Spleen (tissue), 11 donors: ENCODE results near the gene DTWD2. TPM values are rescaled to one million over a fixed set of nuclear protein-coding genes. Genes with fewer than 3 reads are reported as not detected.

Experiments used
- DNase-seq: peaks from one replicate; pipeline ENCODE4 v3.0.0-alpha.2; 2020
- H3K27ac ChIP-seq, 8 donors: fragments of 200-600 bp; sonication (generic) in 7 of 8; 1 replicate in 4 of 8; 2 replicates in 4 of 8; pipeline versions ENCODE4 v1.5.0 to v1.8.0; 2016 to 2021; ENCODE audit warnings: inconsistent platforms in 4 of 8, mild to moderate bottlenecking in 4 of 8, moderate library complexity in 1 of 8
- H3K27me3 ChIP-seq, 7 donors: fragments of 200-600 bp; sonication (generic) in 6 of 7; replicated peaks in 1 of 7; 1 replicate in 4 of 7; 2 replicates in 3 of 7; pipeline versions ENCODE4 v1.5.0 to v1.8.0; 2016 to 2021; ENCODE audit warnings: inconsistent platforms in 3 of 7, mild to moderate bottlenecking in 1 of 7
- H3K36me3 ChIP-seq, 6 donors: fragments of 200-600 bp; sonication (generic) in 5 of 6; 1 replicate in 4 of 6; 2 replicates in 2 of 6; pipeline versions ENCODE4 v1.5.0 to v1.8.0; 2016 to 2021; ENCODE audit warnings: inconsistent platforms in 2 of 6
- H3K4me1 ChIP-seq, 6 donors: fragments of 200-600 bp; sonication (generic) in 5 of 6; 1 replicate in 3 of 6; 2 replicates in 3 of 6; pipeline versions ENCODE4 v1.5.0 to v1.8.0; 2016 to 2021; ENCODE audit warnings: inconsistent platforms in 3 of 6
- H3K4me3 ChIP-seq, 8 donors: fragments of 200-600 bp; sonication (generic) in 7 of 8; 1 replicate in 4 of 8; 2 replicates in 4 of 8; pipeline versions ENCODE4 v1.5.0 to v1.8.0; 2016 to 2021; ENCODE audit warnings: inconsistent platforms in 4 of 8, mild to moderate bottlenecking in 4 of 8, moderate library complexity in 2 of 8
- H3K9me3 ChIP-seq, 8 donors: fragments of 200-600 bp; sonication (generic) in 7 of 8; 1 replicate in 4 of 8; 2 replicates in 4 of 8; pipeline versions ENCODE4 v1.5.0 to v1.8.0; 2016 to 2021; ENCODE audit warnings: inconsistent platforms in 4 of 8
- POLR2A ChIP-seq, 3 donors: fragments of 450-650 bp; IDR thresholded peaks; one replicate each; pipeline ENCODE4 v1.5.1; 2017; ENCODE audit warnings: antibody characterized with exemption in 3 of 3, mild to moderate bottlenecking in 1 of 3
- POLR2AphosphoS5 ChIP-seq, 3 donors: sonication (generic); formaldehyde crosslinking; IDR thresholded peaks; one replicate each; pipeline ENCODE4 v1.5.1; 2017; ENCODE audit warnings: antibody characterized with exemption in 3 of 3
- WGBS, 5 donors: extraction: QIAGEN DNeasy Blood & Tissue Kit in 3 of 5; methylation state at CpG; one replicate each; pipeline versions ENCODE4 v1.1.5 to v1.1.7; 2013 to 2018; 5-methylcytosine and 5-hydroxymethylcytosine counted together
- intact Hi-C: fragments of 100-400 bp; cut with DNase I; formaldehyde crosslinking; loops from one replicate; pipeline ENCODE4 v1.15.0; 2023; ENCODE audit warnings: low total_unique reads
- polyA plus RNA-seq, 3 donors: library from polyadenylated mRNA; stranded (reverse); fragments of 200-250 nt; gene quantifications; one replicate each; pipeline ENCODE4 v1.2.1, GENCODE V29; 2013
- total RNA-seq, 7 donors: library from RNA; depleted of rRNA in 3 of 7; stranded (reverse); fragments of >200 nt in 3 of 7; fragmentation: NEBNext Ultra II Directional in 4 of 7; extraction: Animal tissue kit (Norgen Biotek cat#: 25700) in 4 of 7; gene quantifications; one replicate each; pipeline versions ENCODE4 v1.1.0 to v1.2.1, GENCODE V29; 2016 to 2021
- TF ChIP-seq, protein P1 (sequence below), 11 experiments: fragments of 200-600 bp in 7 of 11; fragments of 450-650 bp in 4 of 11; sonication (generic) in 4 of 11; IDR thresholded peaks in 8 of 11; conservative IDR thresholded peaks in 3 of 11; 1 replicate in 7 of 11; 2 replicates in 4 of 11; pipeline versions ENCODE4 v1.4.0 to v1.8.0; 2016 to 2021; ENCODE audit warnings: antibody characterized with exemption in 11 of 11, inconsistent platforms in 4 of 11, mild to moderate bottlenecking in 1 of 11
- donor health status: healthy with polysubstance abuse.
- donor health status: DM: no; HTN: no; CAD: no; lungs with moderate emphysema.
- donor health status: DM: no; HTN: no; CAD: no.
- donor health status: Bipolar disorder and iron deficiency.
- donor health status: healthy.
- donor health status: DM: no; HTN: no; CAD: no.
- donor health status: DM: yes; HTN: yes; CAD: no.

DTWD2 gene
- total and polyA plus RNA-seq, 10 donors, result 1.2 to 25.5 (median 8.6) TPM

GRCh38 chr5:119028575-119028974 lies 40.2 kb upstream of the DTWD2 start:
- H3K9me3 ChIP-seq, result peaks cover 0 to 15% (median 4%) of the 10 kb centered on the region in 8 donors
- no peak for DNase-seq
- TF ChIP-seq POLR2A (IDR thresholded peaks at IDR 0.05) (no peak), POLR2AphosphoS5 (IDR thresholded peaks at IDR 0.05) (no peak)
- TF ChIP-seq, protein P1, sequence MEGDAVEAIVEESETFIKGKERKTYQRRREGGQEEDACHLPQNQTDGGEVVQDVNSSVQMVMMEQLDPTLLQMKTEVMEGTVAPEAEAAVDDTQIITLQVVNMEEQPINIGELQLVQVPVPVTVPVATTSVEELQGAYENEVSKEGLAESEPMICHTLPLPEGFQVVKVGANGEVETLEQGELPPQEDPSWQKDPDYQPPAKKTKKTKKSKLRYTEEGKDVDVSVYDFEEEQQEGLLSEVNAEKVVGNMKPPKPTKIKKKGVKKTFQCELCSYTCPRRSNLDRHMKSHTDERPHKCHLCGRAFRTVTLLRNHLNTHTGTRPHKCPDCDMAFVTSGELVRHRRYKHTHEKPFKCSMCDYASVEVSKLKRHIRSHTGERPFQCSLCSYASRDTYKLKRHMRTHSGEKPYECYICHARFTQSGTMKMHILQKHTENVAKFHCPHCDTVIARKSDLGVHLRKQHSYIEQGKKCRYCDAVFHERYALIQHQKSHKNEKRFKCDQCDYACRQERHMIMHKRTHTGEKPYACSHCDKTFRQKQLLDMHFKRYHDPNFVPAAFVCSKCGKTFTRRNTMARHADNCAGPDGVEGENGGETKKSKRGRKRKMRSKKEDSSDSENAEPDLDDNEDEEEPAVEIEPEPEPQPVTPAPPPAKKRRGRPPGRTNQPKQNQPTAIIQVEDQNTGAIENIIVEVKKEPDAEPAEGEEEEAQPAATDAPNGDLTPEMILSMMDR (IDR thresholded peaks at IDR 0.05 in 8 of 11, conservative IDR thresholded peaks at IDR 0.05 in 3 of 11), result no peak
- WGBS, 5 donors, result 51 to 74% (median 60%) methylated on average over 5 of the region's 5 CpGs
- H3K4me1 ChIP-seq, result peaks cover 0 to 59% (median 20%) of the 10 kb centered on the region in 6 donors
- no peaks in the 10 kb centered on the region for H3K27me3 ChIP-seq
- peak overlapping the region in 1 of 8 donors; percentile 2 for H3K27ac ChIP-seq
- intact Hi-C loops, result no loop called here
- no peak overlapping the region for H3K4me3 ChIP-seq
- H3K36me3 ChIP-seq, result no peaks in the 10 kb centered on the region

DNA sequence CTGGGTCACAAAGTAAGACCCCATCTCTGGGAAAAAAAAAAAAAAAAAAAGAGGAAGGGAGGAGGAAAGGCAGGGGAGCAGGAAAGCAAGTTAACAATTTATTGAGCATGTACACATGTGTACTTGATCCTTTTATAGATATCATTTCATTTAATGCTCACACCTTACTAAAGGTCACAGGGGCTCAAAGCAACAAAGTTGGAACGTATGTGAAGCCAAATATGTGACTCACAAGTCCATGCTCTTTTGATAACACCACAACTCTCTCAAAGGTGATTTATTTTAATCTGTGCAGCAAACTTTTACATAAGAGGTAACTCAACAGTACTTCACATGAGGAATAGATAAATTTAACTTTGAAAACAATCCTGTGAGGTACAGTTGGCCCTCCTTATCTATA lies 34.4 kb upstream of the DTWD2 start:
- H3K27ac ChIP-seq, result peak overlapping the region in 3 of 8 donors; percentile 24 to 72 (median 71)
- H3K36me3 ChIP-seq, result no peaks in the 10 kb centered on the region
- H3K4me1 ChIP-seq, result peaks cover 0 to 62% (median 32%) of the 10 kb centered on the region in 6 donors
- no peak overlapping the region for H3K4me3 ChIP-seq
- peaks cover 0 to 15% (median 4%) of the 10 kb centered on the region in 8 donors for H3K9me3 ChIP-seq
- TF ChIP-seq, protein P1 (IDR thresholded peaks at IDR 0.05 in 8 of 11, conservative IDR thresholded peaks at IDR 0.05 in 3 of 11), result no peak
- TF ChIP-seq POLR2AphosphoS5 (IDR thresholded peaks at IDR 0.05) (no peak), POLR2A (IDR thresholded peaks at IDR 0.05) (no peak)
- H3K27me3 ChIP-seq, result no peaks in the 10 kb centered on the region
- intact Hi-C loops, result no loop called here
- DNase-seq, result no peak
- WGBS, 5 donors, result 23 to 47% (median 36%) methylated on average over 1 of the region's 1 CpG

DNA sequence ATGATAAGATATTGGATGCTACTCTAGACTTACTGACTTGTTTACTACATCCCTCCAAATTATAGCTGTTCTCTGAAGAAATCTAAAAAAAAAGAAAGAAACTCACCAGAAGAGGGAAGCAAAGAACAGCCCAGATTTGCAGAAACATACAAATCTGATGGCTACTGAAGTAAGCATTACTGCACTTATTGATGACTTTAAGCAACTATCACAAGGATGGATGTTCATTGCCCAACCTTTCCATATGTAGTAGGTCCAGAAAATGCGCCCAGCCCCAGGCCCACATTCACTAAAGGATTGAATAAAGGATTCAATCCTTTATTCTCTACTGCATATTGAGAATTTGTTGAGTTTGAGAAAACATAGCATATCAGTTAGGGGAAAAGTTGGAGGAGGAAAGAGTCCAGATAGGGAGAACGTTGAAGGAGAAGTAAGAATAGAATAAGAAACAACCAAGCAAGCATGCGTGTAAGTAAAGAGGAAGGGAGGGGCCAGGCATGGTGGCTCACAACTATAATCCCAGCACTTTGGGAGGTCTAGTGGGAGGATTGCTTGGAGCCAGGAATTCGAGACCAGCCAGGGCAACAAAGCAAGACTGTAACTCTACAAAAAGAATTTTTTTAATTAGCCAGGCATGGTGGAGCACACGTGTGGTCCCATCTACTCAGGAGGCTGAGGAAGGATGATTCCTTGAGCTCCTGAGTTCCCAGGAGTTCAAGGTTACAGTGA lies 33.8 kb upstream of the DTWD2 start:
- peaks cover 0 to 67% (median 33%) of the 10 kb centered on the region in 6 donors for H3K4me1 ChIP-seq
- H3K9me3 ChIP-seq, result peaks cover 0 to 15% (median 4%) of the 10 kb centered on the region in 8 donors
- intact Hi-C loops, result no loop called here
- WGBS, 5 donors, result 44 to 53% (median 51%) methylated on average over 5 of the region's 5 CpGs
- H3K27ac ChIP-seq, result peak overlapping the region in 4 of 8 donors; percentile 24 to 72 (median 54)
- H3K27me3 ChIP-seq, result no peaks in the 10 kb centered on the region
- H3K4me3 ChIP-seq, result no peak overlapping the region
- no peaks in the 10 kb centered on the region for H3K36me3 ChIP-seq
- TF ChIP-seq, protein P1 (IDR thresholded peaks at IDR 0.05 in 8 of 11, conservative IDR thresholded peaks at IDR 0.05 in 3 of 11), result peak in 8 of 11 experiments; percentile 17 to 46 (median 26)
- TF ChIP-seq POLR2AphosphoS5 (IDR thresholded peaks at IDR 0.05) (no peak), POLR2A (IDR thresholded peaks at IDR 0.05) (no peak)
- DNase-seq, result peak; percentile 52

- DNase-seq, result no peak
- peaks cover 0 to 75% (median 37%) of the 10 kb centered on the region in 6 donors for H3K4me1 ChIP-seq
- WGBS, 5 donors, result 86 to 89% (median 88%) methylated on average over 3 of the region's 3 CpGs
- no peak overlapping the region for H3K4me3 ChIP-seq
- peak overlapping the region in 4 of 8 donors; percentile 56 to 79 (median 72) for H3K27ac ChIP-seq
- H3K36me3 ChIP-seq, result no peaks in the 10 kb centered on the region
- TF ChIP-seq, protein P1 (IDR thresholded peaks at IDR 0.05 in 8 of 11, conservative IDR thresholded peaks at IDR 0.05 in 3 of 11), result no peak
- TF ChIP-seq POLR2AphosphoS5 (IDR thresholded peaks at IDR 0.05) (no peak), POLR2A (IDR thresholded peaks at IDR 0.05) (no peak)
- intact Hi-C loops, result no loop called here
- H3K9me3 ChIP-seq, result peaks cover 0 to 15% (median 4%) of the 10 kb centered on the region in 8 donors
- H3K27me3 ChIP-seq, result no peaks in the 10 kb centered on the region
These were observed 32.9 kb upstream of the DTWD2 start for GRCh38 chr5:119021149-119021732.
